HL-60 (cell line): ENCODE results near the gene SEMA6B.

Experiments
- CTCF ChIP-seq: IDR thresholded peaks from one replicate; pipeline ENCODE4 v1.5.1; 2011; ENCODE audit warnings: low read length, control low read depth, inconsistent platforms; ENCODE audit not compliant: insufficient read depth
- REST ChIP-seq: IDR thresholded peaks from 2 replicates; pipeline ENCODE4 v1.6.1; 2012; ENCODE audit warnings: low read depth; ENCODE audit not compliant: insufficient replicate concordance

GRCh38 chr19:4573682-4574081, 14.2 kb upstream of the SEMA6B start:
- no peak for TF ChIP-seq CTCF
- no peak for TF ChIP-seq REST
